K562 (cell line): ENCODE results near the gene C19orf44. TPM values are rescaled to one million over a fixed set of nuclear protein-coding genes. Genes with fewer than 3 reads are reported as not detected.

Experiments
- ATAC-seq: fragments of 200-7000 bp; cut with Tn5 transposase; 3 replicates; pipeline ENCODE4 v1.9.1; 2020; ENCODE audit warnings: moderate library complexity
- BruUV-seq: library from RNA; stranded (reverse); fragments of 400-500 nt; replicated peaks from 2 replicates; lab custom pipeline; 2021; lab: Mats Ljungman, UMichigan
- CTCF ChIA-PET: fragments of 300-600 bp; formaldehyde crosslinking; extraction: SDS; loops from one replicate; lab custom pipeline; 2021; ENCODE audit warnings: low intra/inter-chr PET ratio; lab: Yijun Ruan, JAX
- POLR2A ChIA-PET: fragments of 300-600, 350-650 bp; sonication (Branson Sonifier 250); formaldehyde crosslinking; extraction: SDS; loops from one replicate; lab custom pipeline; 2021; ENCODE audit warnings: antibody characterized with exemption, inconsistent platforms; lab: Yijun Ruan, JAX
- DNase-seq, 4 experiments: peaks; one replicate each; pipeline versions ENCODE4 v3.0.0 to v3.0.0-alpha.2; 2011 to 2018; ENCODE audit warnings: low spot score in 3 of 4, mixed read lengths in 3 of 4; ENCODE audit errors: extremely low read depth in 1 of 4
- FAIRE-seq: peaks from 2 replicates; lab custom pipeline; 2011; peaks lifted over from hg19 to GRCh38; lab: Jason Lieb, UNC
- H2AFZ ChIP-seq: 2 replicates; pipeline ENCODE4 v1.6.0; 2011; ENCODE audit warnings: low read depth, low read length, control low read depth, inconsistent platforms
- H3K27ac ChIP-seq: fragments of 200-600 bp; 3 replicates; pipeline ENCODE4 v1.8.0; 2011; ENCODE audit warnings: low read depth, mild to moderate bottlenecking, control low read depth, inconsistent platforms, low read length, moderate library complexity, mixed read lengths; ENCODE audit errors: extremely low read depth
- H3K27me3 ChIP-seq, 2 experiments: fragments of 300-600 bp in 1 of 2; 2 replicates in 1 of 2; 3 replicates in 1 of 2; pipeline versions ENCODE4 v1.6.0 to v1.8.0; 2011; ENCODE audit warnings: inconsistent platforms in 2 of 2, low read length in 2 of 2, mild to moderate bottlenecking in 1 of 2, mixed read lengths in 1 of 2, moderate library complexity in 1 of 2; ENCODE audit not compliant: control insufficient read depth in 2 of 2, insufficient read depth in 2 of 2
- H3K36me3 ChIP-seq: fragments of 300-600 bp; 3 replicates; pipeline ENCODE4 v1.8.0; 2011; ENCODE audit warnings: mild to moderate bottlenecking, low read length, inconsistent platforms; ENCODE audit not compliant: control insufficient read depth, insufficient read depth
- H3K4me1 ChIP-seq, 2 experiments: fragments of 200-600 bp in 1 of 2; replicated peaks in 1 of 2; 2 replicates in 1 of 2; 3 replicates in 1 of 2; pipeline versions ENCODE4 v1.5.1 to v1.8.0; 2011; ENCODE audit warnings: inconsistent platforms in 2 of 2, low read length in 2 of 2, mild to moderate bottlenecking in 1 of 2, mixed read lengths in 1 of 2, moderate library complexity in 1 of 2; ENCODE audit not compliant: control insufficient read depth in 2 of 2, insufficient read depth in 2 of 2
- H3K4me2 ChIP-seq: 2 replicates; pipeline ENCODE4 v1.6.1; 2011; ENCODE audit warnings: low read length, control low read depth, inconsistent platforms, mixed read lengths; ENCODE audit not compliant: insufficient read depth
- H3K4me3 ChIP-seq: fragments of 200-600 bp; sonication (generic), shearing (Covaris generic); 2 replicates; pipeline ENCODE4 v1.5.1; 2016; ENCODE audit warnings: control low read depth, inconsistent platforms
- H3K79me2 ChIP-seq: fragments of 200-600 bp; 3 replicates; pipeline ENCODE4 v1.8.0; 2011; ENCODE audit warnings: low read length, inconsistent platforms; ENCODE audit not compliant: control insufficient read depth, insufficient read depth
- H3K9ac ChIP-seq, 2 experiments: 2 replicates each; pipeline versions ENCODE4 v1.6.0 to v1.6.1; 2011; ENCODE audit warnings: low read depth in 2 of 2, low read length in 2 of 2, control low read depth in 1 of 2, inconsistent platforms in 1 of 2, mild to moderate bottlenecking in 1 of 2, mixed read lengths in 1 of 2; ENCODE audit not compliant: insufficient read depth in 1 of 2
- H3K9me1 ChIP-seq: one replicate; pipeline ENCODE4 v1.6.0; 2011; ENCODE audit warnings: inconsistent platforms, mild to moderate bottlenecking, low read length, moderate library complexity; ENCODE audit not compliant: control insufficient read depth, insufficient read depth
- H3K9me3 ChIP-seq: replicated peaks from 2 replicates; pipeline ENCODE4 v1.5.1; 2011; ENCODE audit warnings: low read depth, low read length, inconsistent platforms; ENCODE audit not compliant: control insufficient read depth, insufficient read depth
- H4K20me1 ChIP-seq: replicated peaks from 2 replicates; pipeline ENCODE4 v1.6.1; 2011; ENCODE audit warnings: low read length, inconsistent platforms, mixed read lengths; ENCODE audit not compliant: control insufficient read depth, insufficient read depth
- EGR1 ChIP-seq: fragments of 450-650 bp; conservative IDR thresholded peaks from 2 replicates; pipeline ENCODE4 v1.6.1; 2017; ENCODE audit warnings: mild to moderate bottlenecking
- NELFE ChIP-seq: IDR thresholded peaks from 2 replicates; pipeline ENCODE4 v1.6.1; 2011; ENCODE audit warnings: mild to moderate bottlenecking; ENCODE audit not compliant: insufficient read depth, insufficient read length
- POLR2G ChIP-seq: fragments of 200-400 bp; formaldehyde crosslinking; IDR thresholded peaks from 2 replicates; pipeline ENCODE4 v1.6.1; 2017; ENCODE audit warnings: low read depth, mild to moderate bottlenecking, antibody characterized with exemption, low read length, moderate library complexity
- WGBS: fragments of 100-300 bp; shearing (Covaris generic); methylation state at CpG from one replicate; pipeline ENCODE4 v1.1.6; 2016; ENCODE audit warnings: low coverage, mixed read lengths; ENCODE audit not compliant: insufficient coverage; ENCODE audit errors: missing lambda C conversion rate; 5-methylcytosine and 5-hydroxymethylcytosine counted together
- in situ Hi-C: fragments of 300-500 bp; cut with MboI; formaldehyde crosslinking; loops from 4 replicates; pipeline ENCODE4 v1.15.0; 2018; ENCODE audit warnings: inconsistent platforms, mixed read lengths
- intact Hi-C: fragments of 100-400 bp; cut with micrococcal nuclease; formaldehyde crosslinking; loops from 2 replicates; pipeline ENCODE4 v1.14.2; 2022
- polyA plus RNA-seq, 8 experiments: library from polyadenylated mRNA; depleted of rRNA in 4 of 8; stranded (reverse) in 5 of 8; unstranded in 3 of 8; fragments of >200 nt; fragmentation: Nextera tagmentation in 2 of 8; fragmentation: Illumina TruSeq in 1 of 8; extraction: Ambion mirVana in 2 of 8; extraction: Trizol in 1 of 8; gene quantifications; 2 replicates each; pipeline versions ENCODE4 v1.2.1 to v1.2.3, GENCODE V29; 2011 to 2014; ENCODE audit warnings: inconsistent platforms in 1 of 8, missing spikeins in 1 of 8
- total RNA-seq, 7 experiments: library from RNA; depleted of rRNA in 6 of 7; stranded (reverse); fragments of >200 nt in 6 of 7; fragmentation: Illumina TruSeq in 2 of 7; extraction: Trizol in 2 of 7; gene quantifications; 2 replicates each; pipeline versions ENCODE4 v1.2.1 to v1.2.3, GENCODE V29; 2011 to 2021; ENCODE audit warnings: low replicate concordance in 1 of 7
- TF ChIP-seq, protein P1 (sequence below): sonication (generic); formaldehyde crosslinking; IDR thresholded peaks from 2 replicates; pipeline ENCODE4 v1.8.0; 2022; ENCODE audit warnings: mild to moderate bottlenecking, missing genetic modification reagents, borderline replicate concordance

The C19orf44 gene
- total and polyA plus RNA-seq, 9 of the 15 experiments (the other 6 are each of a cell fraction or from before 2014, with no cell fraction given), result 0.41 to 7.7 (median 3.5) TPM

DNA sequence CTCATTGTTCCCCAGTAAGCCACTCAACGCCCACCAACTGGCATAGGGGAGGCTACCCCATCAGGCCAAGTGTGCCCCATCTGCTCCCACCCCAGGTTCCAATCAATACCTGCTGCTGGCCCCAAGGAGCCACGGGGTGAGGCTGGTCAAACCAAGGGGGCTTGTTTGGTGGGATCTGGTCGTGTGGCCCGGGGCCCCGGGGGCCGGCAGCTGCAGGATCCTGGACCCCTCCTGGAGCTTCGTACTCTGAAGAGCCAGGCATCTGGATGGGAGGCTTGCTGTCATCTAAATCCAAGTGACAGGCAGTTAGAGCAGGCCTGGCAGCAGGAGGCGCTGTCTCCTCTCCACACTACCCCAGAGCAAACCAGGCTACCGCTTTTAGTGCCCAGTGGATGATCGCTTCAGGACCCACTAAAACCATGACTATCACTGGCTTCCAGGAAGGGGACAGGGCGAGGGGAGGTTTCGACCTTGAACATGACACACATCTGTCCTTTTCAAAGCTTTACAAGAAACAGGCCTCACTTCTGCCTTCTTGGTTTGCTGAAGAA lies 31.9 kb downstream of the C19orf44 start (continued):
- TF ChIP-seq, protein P1, sequence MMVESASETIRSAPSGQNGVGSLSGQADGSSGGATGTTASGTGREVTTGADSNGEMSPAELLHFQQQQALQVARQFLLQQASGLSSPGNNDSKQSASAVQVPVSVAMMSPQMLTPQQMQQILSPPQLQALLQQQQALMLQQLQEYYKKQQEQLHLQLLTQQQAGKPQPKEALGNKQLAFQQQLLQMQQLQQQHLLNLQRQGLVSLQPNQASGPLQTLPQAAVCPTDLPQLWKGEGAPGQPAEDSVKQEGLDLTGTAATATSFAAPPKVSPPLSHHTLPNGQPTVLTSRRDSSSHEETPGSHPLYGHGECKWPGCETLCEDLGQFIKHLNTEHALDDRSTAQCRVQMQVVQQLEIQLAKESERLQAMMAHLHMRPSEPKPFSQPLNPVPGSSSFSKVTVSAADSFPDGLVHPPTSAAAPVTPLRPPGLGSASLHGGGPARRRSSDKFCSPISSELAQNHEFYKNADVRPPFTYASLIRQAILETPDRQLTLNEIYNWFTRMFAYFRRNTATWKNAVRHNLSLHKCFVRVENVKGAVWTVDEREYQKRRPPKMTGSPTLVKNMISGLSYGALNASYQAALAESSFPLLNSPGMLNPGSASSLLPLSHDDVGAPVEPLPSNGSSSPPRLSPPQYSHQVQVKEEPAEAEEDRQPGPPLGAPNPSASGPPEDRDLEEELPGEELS (CRISPR knock-in tag), result no peak

DNA sequence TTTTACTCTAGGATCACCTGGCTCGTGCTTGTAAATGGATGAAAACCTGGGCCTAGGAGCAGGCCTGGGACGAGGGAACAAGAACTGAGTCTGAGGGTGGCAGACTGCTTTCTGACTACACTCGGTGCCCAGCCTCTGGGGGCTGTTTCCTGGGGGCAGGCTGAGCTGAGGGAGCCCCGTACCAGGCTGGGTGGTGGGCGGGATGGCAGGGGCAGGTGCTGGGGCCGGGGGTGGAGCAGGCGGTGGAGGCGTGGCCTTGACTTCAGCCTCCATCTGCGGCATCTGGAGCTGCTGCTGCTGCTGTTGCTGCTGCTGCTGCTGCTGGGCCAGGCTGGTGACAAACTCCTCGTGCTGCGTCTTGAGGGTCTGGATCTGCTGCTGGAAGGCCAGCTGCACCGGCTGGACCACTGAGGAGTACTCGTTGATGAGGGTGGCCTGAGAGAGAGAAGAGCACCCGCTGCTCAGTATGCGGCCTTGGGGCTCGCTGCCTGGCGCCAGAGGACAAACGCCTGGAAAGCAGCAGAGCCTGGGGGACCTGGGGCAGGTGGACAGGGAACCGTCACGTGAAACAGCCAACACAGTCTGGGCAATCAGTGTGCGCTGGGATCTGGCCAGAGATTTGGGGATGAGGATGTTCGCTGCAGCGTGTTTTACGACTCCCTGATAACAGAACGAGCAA lies 33.4 kb downstream of the C19orf44 start:
- H3K4me1 ChIP-seq, result peaks cover 0 to 16% of the 10 kb centered on the region in 2 experiments; a peak in 1 of 5 replicates
- ATAC-seq (no peak), DNase-seq (peak in 2 of 4 experiments; percentile 8 to 20), FAIRE-seq (no peak)
- CTCF ChIA-PET, result no interaction called here
- H2AFZ ChIP-seq, result no peak overlapping the region
- POLR2A ChIA-PET, result interaction anchor here (1.1 kb wide), 1 partner anchor 11 kb away, joined by 4 read pairs; no protein-coding TSS in a partner anchor
- no peak overlapping the region for H3K27ac ChIP-seq
- no peaks in the 10 kb centered on the region for H3K9me1 ChIP-seq
- H3K9ac ChIP-seq, result peak overlapping the region in 1 of 2 experiments; percentile 64; a peak in 1 of 4 replicates
- H3K4me3 ChIP-seq, result no peak overlapping the region
- in situ Hi-C loops, result no loop called here
- no peaks in the 10 kb centered on the region for H3K27me3 ChIP-seq
- no peak overlapping the region for H3K4me2 ChIP-seq
- TF ChIP-seq EGR1 (no peak), NELFE (no peak), POLR2G (peak; percentile 55)
- peaks cover 99% of the 10 kb centered on the region; the same call in 2 of the 3 replicates for H3K36me3 ChIP-seq
- intact Hi-C loops, result no loop called here
- H3K9me3 ChIP-seq, result no peaks in the 10 kb centered on the region
- H4K20me1 ChIP-seq, result peaks cover 3% of the 10 kb centered on the region; the same call in 1 of the 2 replicates
- no TSS peak for BruUV-seq
- 91% methylated on average over 17 of the region's 25 CpGs for WGBS
- no peaks in the 10 kb centered on the region for H3K79me2 ChIP-seq
